ENCODE measurements around the gene SUSD4. TPM values are rescaled to one million over a fixed set of nuclear protein-coding genes. Genes with fewer than 3 reads are reported as not detected.

The SUSD4 gene
- total and polyA plus RNA-seq, 2 of the 8 experiments (the other 6 are each of a cell fraction or from before 2014, with no cell fraction given): 3.9 to 5.2 TPM

GRCh38 chr1:223228201-223228600, 135.8 kb downstream of the SUSD4 start:
- no peaks in the 10 kb centered on the region for H3K9me3 ChIP-seq (ENCODE audit: insufficient read depth in 2 of 2, low read depth in 1 of 2, low read length in 1 of 2)
- H2AFZ ChIP-seq (ENCODE audit: low read length): no peak overlapping the region
- H3K56ac ChIP-seq (replicated peaks; ENCODE audit: insufficient read length, low read depth, low read length): no peak overlapping the region
- H3K4me1 ChIP-seq (replicated peaks in 1 of 4; ENCODE audit: control insufficient read depth in 3 of 4, insufficient read depth in 4 of 4, low read length in 3 of 4): no peaks in the 10 kb centered on the region
- no peak overlapping the region for H2BK15ac ChIP-seq (ENCODE audit: low read length)
- H3K9ac ChIP-seq (replicated peaks in 1 of 4; ENCODE audit: extremely low read depth in 1 of 4, low read depth in 3 of 4, low read length in 3 of 4): no peak overlapping the region
- H2BK20ac ChIP-seq (ENCODE audit: low read length): no peak overlapping the region
- no peaks in the 10 kb centered on the region for H3K36me3 ChIP-seq (ENCODE audit: control insufficient read depth in 2 of 4, insufficient read depth in 4 of 4, low read length in 3 of 4)
- no peak for FAIRE-seq
- no peaks in the 10 kb centered on the region for H3K79me1 ChIP-seq (ENCODE audit: low read depth, low read length)
- H2AK5ac ChIP-seq (ENCODE audit: low read depth, low read length): no peak overlapping the region
- no peaks in the 10 kb centered on the region for H3K23me2 ChIP-seq (ENCODE audit: low read depth, low read length)
- H3K4me3 ChIP-seq (ENCODE audit: extremely low read depth in 1 of 4, insufficient read depth in 2 of 4, low read depth in 3 of 4, low read length in 4 of 4): no peak overlapping the region
- H3K4me2 ChIP-seq (ENCODE audit: insufficient read depth in 1 of 2, low read depth in 2 of 2, low read length in 2 of 2): no peak overlapping the region
- 94% methylated on average over 2 of the region's 2 CpGs; no CpG with 5 or more reads in 1 of the 2 experiments for WGBS, 2 experiments (ENCODE audit: extremely low coverage in 1 of 2, insufficient coverage in 1 of 2, insufficient read length in 1 of 2, insufficient replicate concordance in 2 of 2, low coverage in 1 of 2, low lambda C conversion rate in 2 of 2, missing lambda C conversion rate in 1 of 2)
- ChIA-PET CTCF (ENCODE audit: partially characterized antibody) (interaction anchor here (0.9 to 1.2 kb wide), 4 partner anchors 18 to 455 kb away, joined by 3 to 4 read pairs (median 3); no protein-coding TSS in a partner anchor), POLR2A (ENCODE audit: partially characterized antibody) (no interaction called here)
- H4K5ac ChIP-seq (ENCODE audit: insufficient read length, low read depth, low read length): no peak overlapping the region
- H2BK5ac ChIP-seq (ENCODE audit: low read depth, low read length): no peak overlapping the region
- H3K79me2 ChIP-seq (ENCODE audit: control insufficient read depth in 1 of 2, insufficient read depth in 2 of 2, low read length in 2 of 2): no peaks in the 10 kb centered on the region
- no peak overlapping the region for H3K18ac ChIP-seq (ENCODE audit: extremely low read depth, low read length)
- H4K20me1 ChIP-seq (replicated peaks in 1 of 2; ENCODE audit: control insufficient read depth in 1 of 2, insufficient read depth in 2 of 2, low read length in 2 of 2): no peaks in the 10 kb centered on the region
- H2BK12ac ChIP-seq (ENCODE audit: low read depth, low read length): no peak overlapping the region
- no peak overlapping the region for H4K8ac ChIP-seq (ENCODE audit: extremely low read depth, insufficient read depth, low read length)
- no peak overlapping the region for H3K27ac ChIP-seq (ENCODE audit: low read depth, low read length)
- no peak overlapping the region for H2BK120ac ChIP-seq (replicated peaks; ENCODE audit: low read depth, low read length)
- DNase-seq (ENCODE audit: low read depth in 1 of 2, low spot score in 2 of 2): no peak
- H4K91ac ChIP-seq (replicated peaks; ENCODE audit: insufficient read length, low read length): no peak overlapping the region
- no peak overlapping the region for H3K14ac ChIP-seq (ENCODE audit: insufficient read length)
- H3K23ac ChIP-seq (ENCODE audit: insufficient read length): no peak overlapping the region
- H3K27me3 ChIP-seq (replicated peaks in 1 of 4; ENCODE audit: control insufficient read depth in 3 of 4, extremely low read depth in 1 of 4, insufficient read depth in 3 of 4, low read length in 3 of 4): no peaks in the 10 kb centered on the region; a peak in 1 of 7 replicates
- H3K4ac ChIP-seq (replicated peaks; ENCODE audit: insufficient read length, low read depth, low read length): no peak overlapping the region
- TF ChIP-seq MAX (IDR thresholded peaks at IDR 0.05) (no peak), KDM4A (IDR thresholded peaks at IDR 0.05; ENCODE audit: low read depth, low read length, severe bottlenecking) (no peak), CHD2 (IDR thresholded peaks at IDR 0.05; ENCODE audit: low read length) (no peak), EP300 (IDR thresholded peaks at IDR 0.05; ENCODE audit: borderline replicate concordance in 1 of 2, low read depth in 2 of 2, low read length in 2 of 2) (no peak), MAFK (IDR thresholded peaks at IDR 0.05; ENCODE audit: low read depth, low read length) (no peak), RFX5 (IDR thresholded peaks at IDR 0.05; ENCODE audit: borderline replicate concordance, low read depth, low read length) (no peak), USF2 (IDR thresholded peaks at IDR 0.05; ENCODE audit: low read length) (no peak), FOSL1 (IDR thresholded peaks at IDR 0.05; ENCODE audit: insufficient read depth, low read depth, low read length) (no peak), POLR2A (IDR thresholded peaks at IDR 0.05; ENCODE audit: control extremely low read depth in 1 of 2, low read depth in 2 of 2, low read length in 2 of 2) (no peak)

All from H1 (cell line).